ENCODE data around the gene TTC22.

Gene TTC22

DNA sequence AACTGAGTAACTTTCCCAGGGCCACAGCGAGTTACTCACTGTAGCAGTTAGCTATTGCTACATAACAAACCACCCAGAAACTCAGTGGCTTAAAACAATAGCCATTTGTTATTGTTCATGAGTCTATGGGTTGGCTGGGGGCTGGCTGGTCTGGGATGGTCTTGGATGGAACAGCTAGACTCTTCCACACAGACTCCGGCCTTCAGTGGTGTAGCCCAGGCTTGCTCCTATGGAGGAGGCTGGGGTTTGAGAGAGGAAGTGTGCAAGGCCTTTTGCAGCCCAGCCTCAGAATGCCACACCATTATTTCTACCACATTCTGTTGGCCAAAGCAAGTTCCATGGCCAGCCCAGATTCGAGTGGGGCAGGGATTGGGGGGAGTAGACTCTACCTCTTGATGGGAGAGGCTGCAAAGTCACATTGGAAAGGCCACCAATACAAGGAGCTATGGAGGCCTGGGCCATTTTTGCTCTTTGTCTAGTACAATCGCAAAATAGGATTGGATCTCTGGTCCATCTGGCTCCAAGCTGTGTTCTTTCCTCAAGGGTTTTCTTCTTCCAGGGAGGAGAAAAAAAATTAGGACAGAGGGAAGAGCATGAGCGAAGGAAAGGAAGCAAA lies 37.5 kb upstream of the TTC22 start:
- no peaks in the 10 kb centered on the region for H3K4me1 ChIP-seq (ENCODE audit: insufficient read depth, low read length)
- H3K9me3 ChIP-seq (ENCODE audit: insufficient read depth, low read length, severe bottlenecking), result no peaks in the 10 kb centered on the region
- no peak for DNase-seq
- no peak overlapping the region for H2AFZ ChIP-seq (ENCODE audit: low read depth, low read length)
- no peaks in the 10 kb centered on the region for H3K79me2 ChIP-seq (ENCODE audit: insufficient read depth, low read length)
- H3K36me3 ChIP-seq (ENCODE audit: insufficient read depth, low read length), result no peaks in the 10 kb centered on the region
- peaks cover 6% of the 10 kb centered on the region for H3K27me3 ChIP-seq (ENCODE audit: insufficient read depth, low read length, poor library complexity)
- no peak overlapping the region for H3K9ac ChIP-seq (ENCODE audit: low read depth, low read length)
- TF ChIP-seq EZH2 (IDR thresholded peaks at IDR 0.05; ENCODE audit: borderline replicate concordance, low read depth, low read length, severe bottlenecking), result no peak
- TF ChIP-seq, protein P1, sequence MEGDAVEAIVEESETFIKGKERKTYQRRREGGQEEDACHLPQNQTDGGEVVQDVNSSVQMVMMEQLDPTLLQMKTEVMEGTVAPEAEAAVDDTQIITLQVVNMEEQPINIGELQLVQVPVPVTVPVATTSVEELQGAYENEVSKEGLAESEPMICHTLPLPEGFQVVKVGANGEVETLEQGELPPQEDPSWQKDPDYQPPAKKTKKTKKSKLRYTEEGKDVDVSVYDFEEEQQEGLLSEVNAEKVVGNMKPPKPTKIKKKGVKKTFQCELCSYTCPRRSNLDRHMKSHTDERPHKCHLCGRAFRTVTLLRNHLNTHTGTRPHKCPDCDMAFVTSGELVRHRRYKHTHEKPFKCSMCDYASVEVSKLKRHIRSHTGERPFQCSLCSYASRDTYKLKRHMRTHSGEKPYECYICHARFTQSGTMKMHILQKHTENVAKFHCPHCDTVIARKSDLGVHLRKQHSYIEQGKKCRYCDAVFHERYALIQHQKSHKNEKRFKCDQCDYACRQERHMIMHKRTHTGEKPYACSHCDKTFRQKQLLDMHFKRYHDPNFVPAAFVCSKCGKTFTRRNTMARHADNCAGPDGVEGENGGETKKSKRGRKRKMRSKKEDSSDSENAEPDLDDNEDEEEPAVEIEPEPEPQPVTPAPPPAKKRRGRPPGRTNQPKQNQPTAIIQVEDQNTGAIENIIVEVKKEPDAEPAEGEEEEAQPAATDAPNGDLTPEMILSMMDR (IDR thresholded peaks at IDR 0.05; ENCODE audit: borderline replicate concordance, extremely low read depth, low read length, poor library complexity, severe bottlenecking), result no peak
- H3K27ac ChIP-seq (ENCODE audit: low read length), result no peak overlapping the region
- H3K4me2 ChIP-seq (ENCODE audit: insufficient read depth, low read length), result no peak overlapping the region
- no peaks in the 10 kb centered on the region for H4K20me1 ChIP-seq (ENCODE audit: insufficient read depth, low read length)
- no peak overlapping the region for H3K4me3 ChIP-seq (ENCODE audit: low read depth in 1 of 2, low read length in 2 of 2)
- no peak for ATAC-seq (ENCODE audit: insufficient read depth, low read depth)

DNA sequence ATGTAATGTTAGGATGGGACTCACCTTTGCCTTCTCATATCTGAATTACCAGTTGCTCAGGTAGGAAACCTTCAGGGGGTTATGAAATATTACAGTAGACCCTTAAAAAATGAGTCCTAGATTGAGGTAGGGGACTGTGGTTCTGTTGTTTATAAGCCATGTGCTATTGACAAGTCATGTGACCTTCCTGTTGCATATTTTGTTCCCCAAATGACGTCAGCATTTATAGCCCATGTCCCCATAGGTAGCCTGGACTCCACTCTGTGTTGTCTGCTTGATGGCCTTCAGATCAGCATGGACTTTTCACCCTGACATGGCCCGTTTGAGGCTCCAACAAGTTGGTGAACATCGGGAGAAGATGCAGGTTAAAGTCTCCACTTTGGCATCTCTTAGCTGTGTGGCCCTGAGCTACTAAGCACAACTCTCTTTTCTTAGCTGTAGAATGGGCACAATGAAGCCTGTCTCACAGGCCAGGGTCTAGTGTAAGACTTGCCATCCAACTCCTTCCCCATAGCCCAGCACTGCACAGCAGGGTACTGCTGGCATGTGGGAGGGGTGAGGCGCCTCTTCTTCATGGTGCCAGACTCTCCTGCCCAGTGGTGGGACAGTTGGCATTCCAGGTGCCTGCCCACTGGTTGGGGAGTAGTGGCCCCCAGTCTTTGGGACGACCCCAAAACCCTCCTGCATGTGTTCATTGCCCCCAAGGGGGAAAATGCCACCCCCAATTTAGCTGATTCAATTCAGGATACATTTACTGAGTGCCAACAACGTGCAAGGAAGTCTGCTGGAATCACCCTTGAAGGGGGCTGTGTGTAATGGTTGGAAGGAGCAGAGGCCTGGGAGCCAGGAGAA lies 36.1 kb upstream of the TTC22 start:
- ATAC-seq (ENCODE audit: insufficient read depth, low read depth) (no peak), DNase-seq (no peak)
- no peaks in the 10 kb centered on the region for H3K79me2 ChIP-seq (ENCODE audit: insufficient read depth, low read length)
- H3K4me3 ChIP-seq (ENCODE audit: low read depth in 1 of 2, low read length in 2 of 2), result no peak overlapping the region
- no peak overlapping the region for H2AFZ ChIP-seq (ENCODE audit: low read depth, low read length)
- no peak for TF ChIP-seq EZH2 (IDR thresholded peaks at IDR 0.05; ENCODE audit: borderline replicate concordance, low read depth, low read length, severe bottlenecking)
- TF ChIP-seq, protein P1 (IDR thresholded peaks at IDR 0.05; ENCODE audit: borderline replicate concordance, extremely low read depth, low read length, poor library complexity, severe bottlenecking), result no peak
- H3K27me3 ChIP-seq (ENCODE audit: insufficient read depth, low read length, poor library complexity), result peaks cover 6% of the 10 kb centered on the region
- no peak overlapping the region for H3K27ac ChIP-seq (ENCODE audit: low read length)
- no peaks in the 10 kb centered on the region for H3K4me1 ChIP-seq (ENCODE audit: insufficient read depth, low read length)
- H3K9me3 ChIP-seq (ENCODE audit: insufficient read depth, low read length, severe bottlenecking), result no peaks in the 10 kb centered on the region
- no peaks in the 10 kb centered on the region for H4K20me1 ChIP-seq (ENCODE audit: insufficient read depth, low read length)
- H3K4me2 ChIP-seq (ENCODE audit: insufficient read depth, low read length), result no peak overlapping the region
- no peaks in the 10 kb centered on the region for H3K36me3 ChIP-seq (ENCODE audit: insufficient read depth, low read length)
- H3K9ac ChIP-seq (ENCODE audit: low read depth, low read length), result no peak overlapping the region

DNA sequence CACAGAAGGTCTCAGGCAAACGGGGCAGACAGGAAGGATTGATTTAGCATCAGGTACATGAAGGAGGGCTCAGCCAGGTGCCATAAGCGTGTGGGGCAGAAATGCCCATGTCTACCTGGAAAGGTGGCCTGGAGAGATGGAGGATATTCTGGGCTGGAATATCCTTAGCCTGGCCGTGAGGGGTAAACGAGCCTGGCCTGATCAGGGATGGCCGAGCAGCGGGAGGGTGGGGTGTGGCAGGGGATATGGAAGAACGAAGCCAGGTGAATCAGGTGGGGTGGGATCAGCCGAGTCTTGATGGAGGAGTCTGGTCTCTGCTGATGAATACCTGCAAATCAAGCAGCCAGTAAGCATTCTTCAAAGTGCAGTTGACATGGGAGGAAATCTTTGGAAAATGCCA lies 35.5 kb upstream of the TTC22 start:
- no peaks in the 10 kb centered on the region for H3K4me1 ChIP-seq (ENCODE audit: insufficient read depth, low read length)
- H3K27ac ChIP-seq (ENCODE audit: low read length), result no peak overlapping the region
- no peak overlapping the region for H2AFZ ChIP-seq (ENCODE audit: low read depth, low read length)
- no peak for ATAC-seq (ENCODE audit: insufficient read depth, low read depth)
- H3K9me3 ChIP-seq (ENCODE audit: insufficient read depth, low read length, severe bottlenecking), result no peaks in the 10 kb centered on the region
- no peak overlapping the region for H3K9ac ChIP-seq (ENCODE audit: low read depth, low read length)
- no peaks in the 10 kb centered on the region for H4K20me1 ChIP-seq (ENCODE audit: insufficient read depth, low read length)
- H3K4me3 ChIP-seq (ENCODE audit: low read depth in 1 of 2, low read length in 2 of 2), result no peak overlapping the region
- TF ChIP-seq, protein P1 (IDR thresholded peaks at IDR 0.05; ENCODE audit: borderline replicate concordance, extremely low read depth, low read length, poor library complexity, severe bottlenecking), result no peak
- no peak for TF ChIP-seq EZH2 (IDR thresholded peaks at IDR 0.05; ENCODE audit: borderline replicate concordance, low read depth, low read length, severe bottlenecking)
- no peaks in the 10 kb centered on the region for H3K36me3 ChIP-seq (ENCODE audit: insufficient read depth, low read length)
- no peak overlapping the region for H3K4me2 ChIP-seq (ENCODE audit: insufficient read depth, low read length)
- no peak for DNase-seq
- peaks cover 6% of the 10 kb centered on the region for H3K27me3 ChIP-seq (ENCODE audit: insufficient read depth, low read length, poor library complexity)
- no peaks in the 10 kb centered on the region for H3K79me2 ChIP-seq (ENCODE audit: insufficient read depth, low read length)
